ENCODE measurements around the gene COL3A1. TPM values are rescaled to one million over a fixed set of nuclear protein-coding genes. Genes with fewer than 3 reads are reported as not detected.

The COL3A1 gene
- polyA plus RNA-seq, 3 donors, result not detected

GRCh38 chr2:188993247-188993646, 19.1 kb downstream of the COL3A1 start:
- Histone ChIP-seq H3K4me1 (ENCODE audit: control insufficient read depth in 1 of 2, insufficient read depth in 2 of 2, low read length in 2 of 2) (no peaks in the 10 kb centered on the region), H3K9ac (ENCODE audit: insufficient read depth, low read length, poor library complexity, severe bottlenecking) (no peak overlapping the region), H2AFZ (ENCODE audit: insufficient read depth, low read depth, low read length, poor library complexity, severe bottlenecking) (no peak overlapping the region), H3K27me3 (ENCODE audit: control insufficient read depth in 2 of 2, insufficient read depth in 2 of 2, low read length in 2 of 2) (no peaks in the 10 kb centered on the region), H3K4me3 (replicated peaks in 1 of 3; ENCODE audit: low read depth in 2 of 3, low read length in 3 of 3) (no peak overlapping the region), H3K27ac (ENCODE audit: low read depth in 1 of 2, low read length in 2 of 2) (no peak overlapping the region), H4K20me1 (ENCODE audit: insufficient read depth, low read length) (no peaks in the 10 kb centered on the region), H3K79me2 (ENCODE audit: insufficient read depth, low read length) (no peaks in the 10 kb centered on the region), H3K36me3 (replicated peaks in 1 of 2; ENCODE audit: control insufficient read depth in 1 of 2, insufficient read depth in 2 of 2, low read length in 2 of 2) (no peaks in the 10 kb centered on the region), H3K4me2 (replicated peaks; ENCODE audit: extremely low read depth, low read length, poor library complexity, severe bottlenecking) (no peak overlapping the region), H3K9me3 (replicated peaks in 1 of 2; ENCODE audit: control insufficient read depth in 1 of 2, insufficient read depth in 1 of 2, low read length in 2 of 2) (no peaks in the 10 kb centered on the region)
- Mint-ChIP-seq H3K4me3 (no peak overlapping the region), H3K4me1 (no peaks in the 10 kb centered on the region), H3K9me3 (peaks cover 0 to 4% (median 0%) of the 10 kb centered on the region in 7 donors), H3K27ac (no peak overlapping the region), H3K27me3 (ENCODE audit: low read depth in 3 of 3) (no peaks in the 10 kb centered on the region), H3K36me3 (no peaks in the 10 kb centered on the region)
- no peak for DNase-seq
- no CpG with 5 or more reads among the region's 1 CpG for WGBS (ENCODE audit: insufficient coverage)
- TF ChIP-seq CTCF (IDR thresholded peaks at IDR 0.05), result no peak
- intact Hi-C loops (cut with micrococcal nuclease), result no loop called here

- intact Hi-C loops (cut with micrococcal nuclease), result no loop called here
- Histone ChIP-seq H3K9me3 (replicated peaks in 1 of 2; ENCODE audit: control insufficient read depth in 1 of 2, insufficient read depth in 1 of 2, low read length in 2 of 2) (no peaks in the 10 kb centered on the region), H3K4me3 (replicated peaks in 1 of 3; ENCODE audit: low read depth in 2 of 3, low read length in 3 of 3) (no peak overlapping the region), H3K4me2 (replicated peaks; ENCODE audit: extremely low read depth, low read length, poor library complexity, severe bottlenecking) (no peak overlapping the region), H3K36me3 (replicated peaks in 1 of 2; ENCODE audit: control insufficient read depth in 1 of 2, insufficient read depth in 2 of 2, low read length in 2 of 2) (no peaks in the 10 kb centered on the region), H3K9ac (ENCODE audit: insufficient read depth, low read length, poor library complexity, severe bottlenecking) (no peak overlapping the region), H3K4me1 (ENCODE audit: control insufficient read depth in 1 of 2, insufficient read depth in 2 of 2, low read length in 2 of 2) (no peaks in the 10 kb centered on the region), H3K27me3 (ENCODE audit: control insufficient read depth in 2 of 2, insufficient read depth in 2 of 2, low read length in 2 of 2) (no peaks in the 10 kb centered on the region), H4K20me1 (ENCODE audit: insufficient read depth, low read length) (no peaks in the 10 kb centered on the region), H3K27ac (ENCODE audit: low read depth in 1 of 2, low read length in 2 of 2) (no peak overlapping the region), H3K79me2 (ENCODE audit: insufficient read depth, low read length) (no peaks in the 10 kb centered on the region), H2AFZ (ENCODE audit: insufficient read depth, low read depth, low read length, poor library complexity, severe bottlenecking) (no peak overlapping the region)
- H3K9me3 Mint-ChIP-seq, result peaks cover 0 to 4% (median 0%) of the 10 kb centered on the region in 7 donors
- DNase-seq, result no peak
- peak overlapping the region in 1 of 7 donors; percentile 46 for H3K27ac Mint-ChIP-seq
- peaks cover 0 to 1% (median 0%) of the 10 kb centered on the region in 3 donors for H3K27me3 Mint-ChIP-seq (ENCODE audit: low read depth in 3 of 3)
- TF ChIP-seq CTCF (IDR thresholded peaks at IDR 0.05), result no peak
- no peak overlapping the region for H3K4me3 Mint-ChIP-seq
- H3K4me1 Mint-ChIP-seq, result no peaks in the 10 kb centered on the region
- no peaks in the 10 kb centered on the region for H3K36me3 Mint-ChIP-seq
These were observed 23.1 kb downstream of the COL3A1 start for GRCh38 chr2:188997263-188997662.

Measured in CD14-positive monocyte (primary cell).